ENCODE results near the gene RXFP2.

GRCh38 chr13:31747291-31747690, 8.0 kb downstream of the RXFP2 start:
- TF ChIP-seq, protein P1, sequence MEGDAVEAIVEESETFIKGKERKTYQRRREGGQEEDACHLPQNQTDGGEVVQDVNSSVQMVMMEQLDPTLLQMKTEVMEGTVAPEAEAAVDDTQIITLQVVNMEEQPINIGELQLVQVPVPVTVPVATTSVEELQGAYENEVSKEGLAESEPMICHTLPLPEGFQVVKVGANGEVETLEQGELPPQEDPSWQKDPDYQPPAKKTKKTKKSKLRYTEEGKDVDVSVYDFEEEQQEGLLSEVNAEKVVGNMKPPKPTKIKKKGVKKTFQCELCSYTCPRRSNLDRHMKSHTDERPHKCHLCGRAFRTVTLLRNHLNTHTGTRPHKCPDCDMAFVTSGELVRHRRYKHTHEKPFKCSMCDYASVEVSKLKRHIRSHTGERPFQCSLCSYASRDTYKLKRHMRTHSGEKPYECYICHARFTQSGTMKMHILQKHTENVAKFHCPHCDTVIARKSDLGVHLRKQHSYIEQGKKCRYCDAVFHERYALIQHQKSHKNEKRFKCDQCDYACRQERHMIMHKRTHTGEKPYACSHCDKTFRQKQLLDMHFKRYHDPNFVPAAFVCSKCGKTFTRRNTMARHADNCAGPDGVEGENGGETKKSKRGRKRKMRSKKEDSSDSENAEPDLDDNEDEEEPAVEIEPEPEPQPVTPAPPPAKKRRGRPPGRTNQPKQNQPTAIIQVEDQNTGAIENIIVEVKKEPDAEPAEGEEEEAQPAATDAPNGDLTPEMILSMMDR (IDR thresholded peaks at IDR 0.05) = no peak
- TF ChIP-seq EZH2 (IDR thresholded peaks at IDR 0.05) = no peak
